ES-I3 (cell line): ENCODE data around the gene TNFSF9.
"Not testable (repeated sequence)": the region's sequence is repeated elsewhere in the genome, so short reads cannot be mapped to it uniquely, and the experiment has no call there.

Experiments used
- H3K36me3 ChIP-seq: 2 replicates; pipeline ENCODE4 v1.6.1; 2013; ENCODE audit warnings: mild to moderate bottlenecking, low read length, control low read depth, moderate library complexity; ENCODE audit not compliant: insufficient read depth
- H3K4me1 ChIP-seq: 2 replicates; pipeline ENCODE4 v1.6.1; 2013; ENCODE audit warnings: mild to moderate bottlenecking, control low read depth, low read length; ENCODE audit not compliant: insufficient read depth
- H3K9ac ChIP-seq: 2 replicates; pipeline ENCODE4 v1.6.1; 2013; ENCODE audit warnings: low read depth, mild to moderate bottlenecking, low read length, moderate library complexity
- H3K9me3 ChIP-seq: 2 replicates; pipeline ENCODE4 v1.6.1; 2013; ENCODE audit warnings: mild to moderate bottlenecking, low read length, moderate library complexity; ENCODE audit not compliant: control insufficient read depth, insufficient read depth

The TNFSF9 gene

DNA sequence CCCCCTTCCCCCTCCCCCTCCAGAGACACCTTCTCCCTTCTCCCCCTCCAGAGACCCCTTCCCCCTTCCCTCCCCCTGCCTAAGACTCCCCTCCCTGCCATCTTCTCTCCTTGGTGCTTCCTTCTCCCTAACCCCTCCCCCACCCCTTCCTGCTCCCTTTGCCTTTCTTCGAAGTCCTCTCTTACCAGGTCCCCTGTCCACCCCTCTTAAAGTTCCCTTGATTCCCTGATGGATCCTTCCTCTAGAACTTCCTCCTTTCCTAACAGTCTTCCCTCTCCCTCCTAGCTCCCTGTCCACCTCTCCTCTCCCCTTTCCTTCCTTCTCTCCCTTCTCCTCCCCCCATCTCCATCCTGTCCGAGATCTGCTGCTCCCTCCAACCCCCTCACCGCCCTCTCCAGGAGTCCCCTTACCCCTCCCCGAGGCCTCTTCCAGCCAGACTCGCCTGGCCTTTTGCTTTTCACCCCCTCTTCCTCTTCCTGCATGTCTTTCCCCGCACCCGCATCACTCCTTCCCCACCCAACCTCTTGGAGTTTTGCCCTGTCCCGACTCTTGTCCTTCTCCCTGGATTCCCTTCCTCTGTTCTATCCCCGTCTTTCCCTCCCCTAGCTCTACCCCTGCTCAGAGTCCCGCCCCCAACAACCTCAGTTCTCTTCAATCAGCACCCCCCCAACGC is 3.1 kb downstream of the TNFSF9 start:
- Histone ChIP-seq H3K9me3 (peaks cover 13% of the 10 kb centered on the region), H3K4me1 (peaks cover 13% of the 10 kb centered on the region), H3K36me3 (peaks cover 8% of the 10 kb centered on the region; the same call in 1 of the 2 replicates), H3K9ac (peak overlapping the region; percentile 34; the same call in 1 of the 2 replicates)

DNA sequence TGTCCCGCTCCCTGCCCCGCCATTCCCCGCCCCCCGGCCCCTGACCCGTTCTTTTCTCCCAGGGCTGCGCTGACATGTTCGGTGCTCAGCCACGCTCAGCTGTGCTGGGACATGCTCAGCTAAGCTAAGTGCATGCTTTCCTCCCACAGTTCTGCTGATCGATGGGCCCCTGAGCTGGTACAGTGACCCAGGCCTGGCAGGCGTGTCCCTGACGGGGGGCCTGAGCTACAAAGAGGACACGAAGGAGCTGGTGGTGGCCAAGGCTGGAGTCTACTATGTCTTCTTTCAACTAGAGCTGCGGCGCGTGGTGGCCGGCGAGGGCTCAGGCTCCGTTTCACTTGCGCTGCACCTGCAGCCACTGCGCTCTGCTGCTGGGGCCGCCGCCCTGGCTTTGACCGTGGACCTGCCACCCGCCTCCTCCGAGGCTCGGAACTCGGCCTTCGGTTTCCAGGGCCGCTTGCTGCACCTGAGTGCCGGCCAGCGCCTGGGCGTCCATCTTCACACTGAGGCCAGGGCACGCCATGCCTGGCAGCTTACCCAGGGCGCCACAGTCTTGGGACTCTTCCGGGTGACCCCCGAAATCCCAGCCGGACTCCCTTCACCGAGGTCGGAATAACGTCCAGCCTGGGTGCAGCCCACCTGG is 3.7 kb downstream of the TNFSF9 start:
- Histone ChIP-seq H3K4me1 (peaks cover 9% of the 10 kb centered on the region), H3K9me3 (peaks cover 13% of the 10 kb centered on the region), H3K9ac (no peak overlapping the region), H3K36me3 (peaks cover 8% of the 10 kb centered on the region; the same call in 1 of the 2 replicates)

DNA sequence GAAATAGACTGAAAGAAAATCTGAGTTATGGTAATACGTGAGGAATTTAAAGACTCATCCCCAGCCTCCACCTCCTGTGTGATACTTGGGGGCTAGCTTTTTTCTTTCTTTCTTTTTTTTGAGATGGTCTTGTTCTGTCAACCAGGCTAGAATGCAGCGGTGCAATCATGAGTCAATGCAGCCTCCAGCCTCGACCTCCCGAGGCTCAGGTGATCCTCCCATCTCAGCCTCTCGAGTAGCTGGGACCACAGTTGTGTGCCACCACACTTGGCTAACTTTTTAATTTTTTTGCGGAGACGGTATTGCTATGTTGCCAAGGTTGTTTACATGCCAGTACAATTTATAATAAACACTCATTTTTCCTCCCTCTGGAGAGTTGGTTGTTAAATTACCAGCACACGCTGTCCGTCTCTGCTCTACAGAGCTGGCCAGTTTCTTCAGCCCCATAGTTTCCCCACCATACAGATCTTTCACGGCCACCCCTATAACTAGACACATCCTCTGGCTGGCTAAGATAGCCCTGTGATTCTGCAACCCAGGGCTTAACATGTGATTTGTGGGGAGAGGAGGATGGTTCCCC is 4.8 kb downstream of the TNFSF9 start:
- H3K4me1 ChIP-seq, result no peaks in the 10 kb centered on the region
- no peak overlapping the region for H3K9ac ChIP-seq
- peaks cover 13% of the 10 kb centered on the region for H3K9me3 ChIP-seq
- H3K36me3 ChIP-seq, result peaks cover 8% of the 10 kb centered on the region; the same call in 1 of the 2 replicates

DNA sequence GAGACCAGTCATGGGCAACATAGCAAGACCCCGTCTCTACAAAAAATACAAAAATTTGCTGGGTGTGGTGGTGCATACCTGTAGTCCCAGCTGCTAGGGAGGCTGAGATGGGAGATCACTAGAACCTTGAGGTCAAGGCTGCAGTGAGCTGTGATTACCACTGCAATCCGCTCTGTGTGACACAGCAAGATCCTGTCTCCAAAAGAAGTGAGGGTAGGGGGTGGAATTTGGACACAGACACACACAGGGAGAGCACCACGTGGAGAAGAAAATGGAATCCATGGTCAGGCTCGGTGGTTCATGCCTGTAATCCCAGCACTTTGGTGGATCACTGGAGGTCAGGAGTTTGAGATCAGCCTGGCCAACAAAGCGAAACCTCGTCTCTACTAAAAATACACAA is 8.7 kb downstream of the TNFSF9 start:
- Histone ChIP-seq H3K36me3 (peaks cover 8% of the 10 kb centered on the region; the same call in 1 of the 2 replicates), H3K4me1 (no peaks in the 10 kb centered on the region), H3K9ac (no peak overlapping the region), H3K9me3 (peaks cover 13% of the 10 kb centered on the region)

DNA sequence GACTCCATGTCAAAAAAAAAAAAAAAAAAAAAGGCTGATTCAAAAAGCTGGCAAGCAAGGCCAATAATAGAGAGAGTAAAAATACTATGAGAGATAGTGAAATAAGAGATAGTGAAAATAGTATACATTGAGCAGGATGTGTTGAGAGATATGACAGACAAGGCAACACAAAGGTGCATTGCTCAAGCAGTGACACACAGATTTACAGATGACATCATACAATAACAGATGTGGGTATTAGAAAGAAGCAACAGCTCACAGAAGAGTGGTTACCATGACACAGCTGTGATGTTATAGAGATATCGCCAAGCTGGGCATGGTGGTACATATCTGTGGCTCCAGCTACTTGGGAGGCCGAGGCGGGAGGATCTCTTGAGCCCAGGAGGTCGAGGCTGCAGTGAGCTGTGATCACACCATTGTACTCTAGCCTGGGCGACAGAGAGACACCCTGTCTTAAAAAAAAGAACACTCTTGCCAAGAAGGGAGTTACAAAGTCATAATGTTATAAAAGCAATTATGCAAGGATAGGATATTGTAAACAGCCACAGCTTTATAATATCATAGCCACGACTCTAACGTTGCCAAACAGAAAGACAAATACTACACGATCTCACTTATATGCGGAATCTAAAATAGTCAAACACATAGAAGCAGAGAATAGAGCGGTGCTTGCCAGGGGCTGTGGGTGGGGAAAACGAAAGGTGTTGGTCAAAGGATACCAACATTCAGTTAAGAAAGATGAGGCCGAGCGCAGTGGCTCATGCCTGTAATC is 10.3 kb downstream of the TNFSF9 start:
- no peaks in the 10 kb centered on the region for H3K4me1 ChIP-seq
- H3K9ac ChIP-seq, result no peak overlapping the region
- no peaks in the 10 kb centered on the region for H3K36me3 ChIP-seq
- H3K9me3 ChIP-seq, result peaks cover 9% of the 10 kb centered on the region

DNA sequence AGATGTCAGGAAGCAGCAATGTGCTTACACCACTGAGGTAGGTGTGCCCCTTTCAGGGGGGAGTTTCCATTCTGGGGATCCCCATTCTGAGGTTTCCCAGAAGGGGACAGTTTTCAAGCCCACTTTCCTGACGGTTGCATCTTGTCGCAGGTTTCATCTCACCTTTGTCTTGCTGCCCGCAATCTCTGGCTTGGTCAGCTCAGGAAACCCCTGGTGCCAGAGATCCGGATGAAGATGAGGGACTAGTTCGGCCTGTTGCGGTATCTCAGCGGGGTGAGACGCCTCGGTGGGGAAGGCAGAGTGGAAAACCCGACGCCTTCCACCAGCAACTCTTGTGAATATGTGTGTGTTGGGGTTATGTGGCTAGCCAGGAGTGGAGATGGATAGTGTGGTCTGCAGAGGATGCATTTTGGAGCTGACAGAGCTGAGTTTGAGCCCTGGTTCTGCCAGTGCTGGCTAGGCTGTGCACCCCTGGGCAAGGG is 13.1 kb downstream of the TNFSF9 start:
- Histone ChIP-seq H3K9ac (no peak overlapping the region), H3K9me3 (0 out of 2 replicates have a peak, but pooled peaks cover 4% of the 10 kb centered on the region), H3K4me1 (no peaks in the 10 kb centered on the region), H3K36me3 (no peaks in the 10 kb centered on the region)

DNA sequence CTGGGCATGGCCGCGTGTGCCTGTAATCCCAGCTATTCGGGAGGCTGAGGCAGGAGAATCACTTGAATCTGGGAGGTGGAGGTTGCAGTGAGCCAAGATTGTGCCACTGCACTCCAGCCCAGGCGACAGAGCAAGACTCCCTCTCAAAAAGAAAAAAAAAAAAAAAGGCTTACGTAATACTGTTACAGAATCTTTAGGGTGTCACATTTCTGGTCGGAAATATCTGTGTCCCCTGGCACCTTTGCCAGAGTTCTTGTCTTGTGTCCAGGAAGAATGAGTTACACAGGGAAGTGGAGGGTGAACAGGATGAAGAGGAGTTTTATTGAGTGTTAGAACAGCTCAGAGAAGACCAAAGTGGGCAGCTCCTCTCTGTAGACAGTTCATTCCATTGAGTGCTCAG is 19.9 kb downstream of the TNFSF9 start:
- not testable (repeated sequence) for H3K9ac ChIP-seq, H3K36me3 ChIP-seq, H3K9me3 ChIP-seq, H3K4me1 ChIP-seq

DNA sequence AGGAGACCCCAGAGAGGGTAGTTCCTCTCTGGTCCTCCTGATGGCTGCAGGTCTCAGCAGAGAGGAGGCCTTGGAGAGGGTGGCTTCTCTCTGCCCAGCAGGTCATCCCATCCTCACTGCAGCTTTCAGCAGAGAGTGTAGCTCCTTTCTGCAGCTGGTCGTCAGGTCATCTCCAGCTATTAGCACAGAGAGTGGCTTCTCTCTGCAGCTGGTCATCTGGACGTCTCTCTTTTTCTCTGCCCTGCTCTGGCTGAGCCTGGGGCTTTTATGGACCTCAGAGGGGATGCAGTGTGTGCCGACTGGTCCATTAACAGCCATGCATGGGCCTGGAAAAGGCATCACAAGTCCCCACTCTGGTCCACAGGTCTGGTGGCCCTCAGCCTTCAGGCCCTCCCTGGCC is 20.3 kb downstream of the TNFSF9 start:
- peaks cover 6% of the 10 kb centered on the region for H3K4me1 ChIP-seq
- no peaks in the 10 kb centered on the region for H3K36me3 ChIP-seq
- 0 out of 2 replicates have a peak, but pooled peaks cover 4% of the 10 kb centered on the region for H3K9me3 ChIP-seq
- no peak overlapping the region for H3K9ac ChIP-seq

DNA sequence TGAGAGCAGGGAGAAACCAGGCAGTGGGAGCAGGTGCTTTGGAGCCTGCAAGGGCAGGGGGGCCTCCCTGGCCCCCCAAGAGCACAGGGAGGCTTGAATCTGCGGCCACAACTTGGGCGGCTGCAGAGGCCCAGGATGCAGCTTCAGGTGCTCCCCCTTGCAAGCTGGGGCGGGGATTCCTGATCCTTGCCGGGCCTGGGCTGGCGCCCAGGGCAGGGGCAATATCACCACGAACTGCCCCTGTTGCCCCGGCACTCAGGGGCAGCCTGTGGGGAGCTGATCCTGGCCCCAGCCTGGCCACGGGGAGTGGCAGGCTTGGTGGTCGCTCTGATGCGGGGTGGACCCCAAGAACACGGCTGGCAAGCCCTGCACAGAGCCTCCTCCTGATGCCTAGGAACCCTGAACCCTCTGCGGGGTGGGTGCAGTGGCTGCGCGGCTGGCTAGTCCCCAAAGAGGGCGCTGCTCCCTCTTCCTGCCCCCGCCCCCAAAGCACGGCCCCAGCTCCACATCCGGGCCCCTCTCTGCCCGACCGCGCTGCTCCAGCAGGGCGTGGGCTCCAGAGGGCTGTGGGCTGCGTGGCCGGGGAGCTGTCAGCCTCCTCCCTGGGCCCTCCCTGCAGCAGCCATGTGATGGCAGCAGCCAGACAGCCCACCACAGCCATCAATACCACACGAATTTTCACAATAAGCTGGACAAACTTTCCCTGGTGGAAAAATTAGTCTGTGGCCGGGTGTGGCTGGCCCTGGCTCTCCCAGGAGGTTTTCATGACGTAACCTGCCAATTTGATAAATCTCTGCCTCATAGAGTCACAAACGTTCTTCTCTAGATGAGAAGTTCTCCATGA is 21.0 kb downstream of the TNFSF9 start:
- H3K4me1 ChIP-seq, result peaks cover 6% of the 10 kb centered on the region
- peak overlapping the region; percentile 43; the same call in 1 of the 2 replicates for H3K9ac ChIP-seq
- no peaks in the 10 kb centered on the region for H3K36me3 ChIP-seq
- no peaks in the 10 kb centered on the region for H3K9me3 ChIP-seq

DNA sequence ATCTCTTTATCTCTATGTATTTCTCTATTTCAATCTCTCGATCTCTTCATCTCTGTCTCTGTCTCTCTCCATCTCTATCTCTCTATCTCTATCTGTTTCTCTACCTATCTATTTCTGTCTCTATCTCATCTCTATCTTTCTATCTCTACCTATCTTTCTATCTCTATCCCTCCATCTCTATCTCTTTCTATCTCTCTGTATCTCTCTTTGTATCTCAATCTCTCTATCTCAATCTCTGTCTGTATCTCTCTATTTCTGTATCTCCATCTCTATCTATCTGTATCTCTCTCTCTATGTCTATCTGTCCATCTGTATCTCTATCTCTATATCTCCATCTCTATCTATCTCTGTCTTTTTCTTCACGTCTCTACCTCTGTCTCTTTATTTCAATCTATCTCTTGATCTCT is 25.2 kb downstream of the TNFSF9 start:
- H3K4me1 ChIP-seq, result peaks cover 6% of the 10 kb centered on the region
- H3K36me3 ChIP-seq, result no peaks in the 10 kb centered on the region

DNA sequence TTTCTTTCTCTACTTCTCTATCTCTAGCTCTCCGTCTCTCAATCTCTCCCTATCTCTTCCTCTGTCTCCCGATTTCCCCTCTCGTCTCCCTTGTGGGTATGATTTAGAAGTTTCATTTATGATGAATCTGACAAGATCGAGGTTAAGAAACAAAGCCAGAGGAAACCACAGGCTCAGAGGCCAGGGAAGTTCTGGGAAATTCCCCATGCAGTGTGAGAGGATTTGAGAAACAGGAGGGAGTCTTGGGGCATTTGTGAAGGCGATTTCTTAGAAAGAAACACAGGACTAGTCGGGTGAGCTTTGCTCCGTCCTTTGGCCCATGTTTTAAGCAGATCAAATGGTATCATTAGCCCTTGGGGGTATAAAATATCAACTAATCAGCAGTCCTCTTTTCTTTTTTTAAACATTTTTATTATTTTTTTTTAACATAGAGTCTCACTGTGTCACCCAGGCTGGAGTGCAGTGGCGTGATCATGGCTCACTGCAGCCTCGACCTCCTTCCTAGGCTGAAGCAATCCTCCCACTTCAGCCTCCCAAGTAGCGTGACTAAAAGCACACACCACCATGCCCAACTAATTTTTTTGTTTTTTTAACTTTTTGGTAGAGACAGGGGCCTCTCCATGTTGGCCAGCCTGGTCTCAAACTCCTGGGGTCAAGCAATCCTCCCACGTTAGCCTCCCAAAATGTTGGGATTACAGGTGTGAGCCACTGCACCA is 25.8 kb downstream of the TNFSF9 start:
- Histone ChIP-seq H3K9ac (no peak overlapping the region), H3K9me3 (no peaks in the 10 kb centered on the region), H3K36me3 (no peaks in the 10 kb centered on the region), H3K4me1 (peaks cover 6% of the 10 kb centered on the region)

More for the DNA sequence above, 25.2 kb downstream of the TNFSF9 start:
- Histone ChIP-seq H3K9me3 (no peaks in the 10 kb centered on the region), H3K9ac (no peak overlapping the region)

DNA sequence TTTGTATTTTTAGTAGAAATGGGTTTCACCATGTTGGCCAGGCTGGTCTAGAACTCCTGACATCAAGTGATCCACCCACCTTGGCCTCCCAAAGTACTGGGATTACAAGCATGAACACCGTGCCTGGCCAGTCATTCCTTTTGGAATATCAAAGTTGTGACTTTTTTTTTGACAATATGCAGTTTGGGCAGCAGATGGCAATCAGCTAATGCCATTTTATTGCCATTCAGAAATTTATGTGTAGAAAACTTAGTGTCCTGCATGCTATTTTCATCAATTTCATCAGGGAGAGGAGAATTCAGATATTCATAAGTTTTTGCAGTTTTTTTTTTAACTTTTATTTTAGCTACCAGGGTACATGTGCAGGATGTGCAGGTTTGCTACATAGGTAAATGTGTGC is 31.6 kb downstream of the TNFSF9 start:
- not testable (repeated sequence) for H3K4me1 ChIP-seq, H3K9ac ChIP-seq, H3K36me3 ChIP-seq, H3K9me3 ChIP-seq

DNA sequence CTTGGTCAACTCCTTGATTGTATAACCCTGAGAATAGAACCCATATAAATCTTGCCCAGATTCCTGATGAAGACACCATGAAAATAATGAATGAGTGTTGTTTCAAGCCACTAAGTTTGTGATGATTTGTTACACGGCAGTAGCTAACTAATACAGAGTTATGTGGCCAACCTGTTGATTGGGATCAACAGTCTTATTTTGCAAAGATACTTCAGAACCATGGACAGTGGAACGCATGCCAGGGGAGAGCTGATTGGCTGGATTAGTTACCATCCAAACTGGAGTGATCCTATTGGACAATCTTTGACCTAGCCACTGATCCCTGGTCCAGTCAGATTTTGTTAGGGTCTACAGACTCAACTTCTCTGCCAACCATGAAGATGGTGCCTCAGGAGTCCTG is 33.6 kb downstream of the TNFSF9 start:
- Histone ChIP-seq H3K9me3 (peaks cover 5% of the 10 kb centered on the region; the same call in 1 of the 2 replicates), H3K4me1 (no peaks in the 10 kb centered on the region), H3K9ac (no peak overlapping the region), H3K36me3 (no peaks in the 10 kb centered on the region)
